ENCODE data around the gene OCRL. TPM values are rescaled to one million over a fixed set of nuclear protein-coding genes. Genes with fewer than 3 reads are reported as not detected.

The OCRL gene
- total and polyA plus RNA-seq, 12 donors: 24.2 to 48.6 (median 34.3) TPM

GRCh38 chrX:129632443-129632842, 92.4 kb downstream of the OCRL start:
- 70 to 100% (median 76%) methylated on average over 1 to 7 of the region's 7 CpGs for WGBS, 4 donors
- Histone ChIP-seq H3K27ac (no peak overlapping the region), H3K4me3 (no peak overlapping the region), H3K4me1 (replicated peaks in 1 of 2) (no peaks in the 10 kb centered on the region), H3K36me3 (replicated peaks in 1 of 2) (no peaks in the 10 kb centered on the region), H3K9me3 (replicated peaks in 1 of 3) (no peaks in the 10 kb centered on the region), H3K27me3 (no peaks in the 10 kb centered on the region)
- DNase-seq: no peak
- intact Hi-C loops (cut with DNase I): no loop called here
- no peak for TF ChIP-seq POLR2A (IDR thresholded peaks at IDR 0.05)
- TF ChIP-seq, protein P1, sequence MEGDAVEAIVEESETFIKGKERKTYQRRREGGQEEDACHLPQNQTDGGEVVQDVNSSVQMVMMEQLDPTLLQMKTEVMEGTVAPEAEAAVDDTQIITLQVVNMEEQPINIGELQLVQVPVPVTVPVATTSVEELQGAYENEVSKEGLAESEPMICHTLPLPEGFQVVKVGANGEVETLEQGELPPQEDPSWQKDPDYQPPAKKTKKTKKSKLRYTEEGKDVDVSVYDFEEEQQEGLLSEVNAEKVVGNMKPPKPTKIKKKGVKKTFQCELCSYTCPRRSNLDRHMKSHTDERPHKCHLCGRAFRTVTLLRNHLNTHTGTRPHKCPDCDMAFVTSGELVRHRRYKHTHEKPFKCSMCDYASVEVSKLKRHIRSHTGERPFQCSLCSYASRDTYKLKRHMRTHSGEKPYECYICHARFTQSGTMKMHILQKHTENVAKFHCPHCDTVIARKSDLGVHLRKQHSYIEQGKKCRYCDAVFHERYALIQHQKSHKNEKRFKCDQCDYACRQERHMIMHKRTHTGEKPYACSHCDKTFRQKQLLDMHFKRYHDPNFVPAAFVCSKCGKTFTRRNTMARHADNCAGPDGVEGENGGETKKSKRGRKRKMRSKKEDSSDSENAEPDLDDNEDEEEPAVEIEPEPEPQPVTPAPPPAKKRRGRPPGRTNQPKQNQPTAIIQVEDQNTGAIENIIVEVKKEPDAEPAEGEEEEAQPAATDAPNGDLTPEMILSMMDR (IDR thresholded peaks at IDR 0.05): no peak

DNA sequence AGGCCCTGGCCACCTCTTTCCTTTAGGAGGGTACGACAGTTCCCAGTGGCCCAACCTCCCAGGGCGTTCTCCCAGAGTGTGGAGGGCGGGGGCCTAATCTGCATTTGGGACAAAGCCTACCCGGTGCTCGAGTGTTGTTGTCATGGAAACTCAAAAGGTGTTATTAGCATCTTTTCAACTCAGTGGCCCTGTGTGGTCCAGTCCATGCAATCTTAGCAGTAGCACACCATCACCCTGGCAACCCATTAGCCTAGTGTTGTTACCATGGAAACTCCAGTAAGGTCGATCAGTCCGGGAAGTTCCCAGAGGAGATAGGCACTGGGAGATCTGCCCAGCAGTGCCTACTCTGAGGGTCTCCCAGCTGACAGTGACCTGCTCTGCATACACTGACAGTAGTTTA, 94.5 kb downstream of the OCRL start:
- Histone ChIP-seq H3K27me3 (no peaks in the 10 kb centered on the region), H3K9me3 (replicated peaks in 1 of 3) (no peaks in the 10 kb centered on the region), H3K4me1 (replicated peaks in 1 of 2) (no peaks in the 10 kb centered on the region), H3K36me3 (replicated peaks in 1 of 2) (no peaks in the 10 kb centered on the region), H3K27ac (no peak overlapping the region), H3K4me3 (no peak overlapping the region)
- TF ChIP-seq, protein P1 (IDR thresholded peaks at IDR 0.05): no peak
- TF ChIP-seq POLR2A (IDR thresholded peaks at IDR 0.05): no peak
- DNase-seq: no peak
- 67 to 68% (median 67%) methylated on average over 7 of the region's 7 CpGs; no CpG with 5 or more reads in 1 of the 4 donors for WGBS, 4 donors
- intact Hi-C loops (cut with DNase I): no loop called here

- Histone ChIP-seq H3K4me1 (replicated peaks in 1 of 2) (no peaks in the 10 kb centered on the region), H3K9me3 (replicated peaks in 1 of 3) (no peaks in the 10 kb centered on the region), H3K36me3 (replicated peaks in 1 of 2) (no peaks in the 10 kb centered on the region), H3K27me3 (no peaks in the 10 kb centered on the region), H3K4me3 (no peak overlapping the region), H3K27ac (no peak overlapping the region)
- no peak for DNase-seq
- intact Hi-C loops (cut with DNase I): loop anchor here (5.0 kb wide), 1 partner anchor 91 kb away; no protein-coding TSS in a partner anchor
- WGBS, 4 donors: 62 to 85% (median 74%) methylated on average over 6 to 8 of the region's 8 CpGs
- TF ChIP-seq, protein P1 (IDR thresholded peaks at IDR 0.05): no peak
- TF ChIP-seq POLR2A (IDR thresholded peaks at IDR 0.05): no peak
These were observed 96.2 kb downstream of the OCRL start for GRCh38 chrX:129636175-129636681.

DNA sequence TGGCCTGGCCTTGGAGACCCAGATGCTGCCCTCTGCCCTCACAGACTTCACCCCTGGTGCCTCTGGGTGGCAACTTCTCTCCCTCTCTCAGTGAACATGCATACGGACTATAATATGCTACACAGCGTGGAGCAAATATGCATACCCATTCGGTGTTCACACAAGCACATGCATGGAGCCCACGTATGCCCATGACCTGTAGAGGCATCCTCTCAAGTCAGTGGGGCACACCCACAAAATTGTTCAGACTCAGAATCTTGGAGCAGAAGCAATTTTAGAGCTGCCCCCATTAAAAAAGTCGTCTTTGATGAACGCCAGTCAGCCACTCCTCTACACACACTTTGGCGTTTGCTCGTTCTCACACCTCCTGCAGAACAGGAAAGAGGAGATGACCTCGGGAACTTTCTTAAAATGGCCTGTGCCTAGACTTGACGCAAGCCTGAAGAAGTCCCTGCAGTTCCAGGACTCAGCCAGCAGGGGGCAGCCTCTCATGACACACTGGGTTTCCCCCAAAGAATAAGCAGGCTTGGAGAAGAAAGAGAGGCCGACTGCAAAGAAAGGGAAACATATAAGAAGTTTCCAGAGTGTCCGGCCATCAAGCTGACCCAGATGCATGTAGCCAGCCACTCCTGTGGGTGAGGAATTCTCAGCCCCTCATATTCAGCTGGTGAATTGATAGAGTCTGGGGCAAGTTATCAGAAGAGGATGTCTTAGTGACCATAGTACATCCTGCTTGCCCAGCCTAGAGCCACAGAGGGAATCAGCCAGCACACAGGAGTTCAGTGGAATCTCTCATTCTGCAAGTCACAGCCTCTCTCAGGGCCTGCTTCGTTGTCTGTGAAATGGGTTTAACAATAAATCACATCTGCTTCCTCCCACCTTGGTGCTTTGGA, 97.4 kb downstream of the OCRL start:
- no peak overlapping the region for H3K4me3 ChIP-seq
- H3K27ac ChIP-seq: no peak overlapping the region
- intact Hi-C loops (cut with DNase I): loop anchor here (5.0 kb wide), 1 partner anchor 90 kb away; no protein-coding TSS in a partner anchor
- H3K9me3 ChIP-seq (replicated peaks in 1 of 3): no peaks in the 10 kb centered on the region
- no peaks in the 10 kb centered on the region for H3K27me3 ChIP-seq
- peak; percentile 58 to 92 (median 72) for DNase-seq
- no peaks in the 10 kb centered on the region for H3K36me3 ChIP-seq (replicated peaks in 1 of 2)
- WGBS, 4 donors: 0 to 22% (median 20%) methylated on average over 4 to 13 of the region's 13 CpGs
- no peak for TF ChIP-seq POLR2A (IDR thresholded peaks at IDR 0.05)
- TF ChIP-seq, protein P1 (IDR thresholded peaks at IDR 0.05): peak; percentile 80 to 91 (median 88)
- no peaks in the 10 kb centered on the region for H3K4me1 ChIP-seq (replicated peaks in 1 of 2)
